ENCODE data around the gene MTG2. TPM values are rescaled to one million over a fixed set of nuclear protein-coding genes. Genes with fewer than 3 reads are reported as not detected.

Gene MTG2
- total and polyA plus RNA-seq, 2 of the 4 experiments (the other 2 are of a cell fraction), result 11.5 to 25.2 TPM

GRCh38 chr20:62236200-62236599 lies 53.4 kb downstream of the MTG2 start:
- Histone ChIP-seq H3K56ac (ENCODE audit: extremely low read depth, insufficient read depth, low read length) (no peak overlapping the region), H3K9me1 (ENCODE audit: insufficient read depth, low read length) (no peaks in the 10 kb centered on the region), H3K4me2 (ENCODE audit: low read depth, low read length) (no peak overlapping the region), H3K14ac (replicated peaks; ENCODE audit: low read depth, low read length) (no peak overlapping the region), H3K9me3 (ENCODE audit: control insufficient read depth, insufficient read depth, low read length) (peaks cover 4% of the 10 kb centered on the region), H2AFZ (replicated peaks; ENCODE audit: low read length, poor library complexity) (no peak overlapping the region), H3K4me3 (ENCODE audit: insufficient read depth, low read depth, low read length) (no peak overlapping the region), H3K18ac (ENCODE audit: low read depth, low read length) (no peak overlapping the region), H2BK20ac (ENCODE audit: low read depth, low read length) (no peak overlapping the region), H2BK120ac (ENCODE audit: low read depth, low read length) (no peak overlapping the region), H3K36me3 (ENCODE audit: control insufficient read depth, insufficient read depth, low read length) (peaks cover 2% of the 10 kb centered on the region; the same call in 1 of the 2 replicates), H3K79me1 (ENCODE audit: low read depth in 1 of 2, low read length in 2 of 2) (peaks cover 11 to 22% of the 10 kb centered on the region in 2 experiments), H3K4ac (ENCODE audit: low read depth, low read length) (no peak overlapping the region), H2BK15ac (ENCODE audit: low read depth, low read length) (no peak overlapping the region), H4K8ac (ENCODE audit: low read depth in 2 of 2, low read length in 2 of 2) (no peak overlapping the region), H3K4me1 (ENCODE audit: control insufficient read depth, insufficient read depth, low read length) (peaks cover 4% of the 10 kb centered on the region), H2AK5ac (ENCODE audit: low read depth, low read length) (no peak overlapping the region), H4K91ac (ENCODE audit: insufficient read depth, low read depth, low read length) (no peak overlapping the region), H4K5ac (ENCODE audit: low read depth, low read length) (no peak overlapping the region), H2BK5ac (ENCODE audit: low read depth, low read length, poor library complexity, severe bottlenecking) (no peak overlapping the region), H4K20me1 (ENCODE audit: insufficient read depth, low read length) (peaks cover 19% of the 10 kb centered on the region), H3K27ac (ENCODE audit: insufficient read depth, low read length) (no peak overlapping the region), H3K9ac (ENCODE audit: low read depth, low read length) (no peak overlapping the region), H2AK9ac (replicated peaks; ENCODE audit: low read depth, low read length, poor library complexity) (no peak overlapping the region), H3K27me3 (ENCODE audit: control insufficient read depth, insufficient read depth, low read length) (peaks cover 16% of the 10 kb centered on the region), H3K23ac (ENCODE audit: low read depth, low read length) (no peak overlapping the region)
- no TSS peak for BruUV-seq (replicated peaks)
- WGBS, 2 experiments (ENCODE audit: extremely low coverage in 2 of 2, insufficient read length in 1 of 2), result no CpG with 5 or more reads among the region's 6 CpGs
- ATAC-seq (ENCODE audit: low read depth), result no peak
- dilution Hi-C loops (cut with HindIII; ENCODE audit: low sequenced_read_pairs, unreplicated experiment), result no loop called here
- intact Hi-C loops (cut with micrococcal nuclease), result no loop called here
- no peak for TF ChIP-seq ELK1 (IDR thresholded peaks at IDR 0.05; ENCODE audit: borderline replicate concordance, low read depth, low read length)
- TF ChIP-seq BHLHE40 (IDR thresholded peaks at IDR 0.05; ENCODE audit: low read depth, low read length), result no peak
- TF ChIP-seq FOS (IDR thresholded peaks at IDR 0.05; ENCODE audit: low read depth, low read length), result no peak
- in situ Hi-C loops (cut with MboI; ENCODE audit: low sequenced_read_pairs), result no loop called here
- DNase-seq, result no peak
- ChIA-PET POLR2A (ENCODE audit: unreplicated experiment) (no interaction called here), CTCF (no interaction called here)

All from IMR-90 (cell line).